HepG2 (cell line): ENCODE results near the gene LAMA5. TPM values are rescaled to one million over a fixed set of nuclear protein-coding genes. Genes with fewer than 3 reads are reported as not detected.

Source experiments
- CREBL2 ChIP-seq: sonication (generic); formaldehyde crosslinking; IDR thresholded peaks from 2 replicates; pipeline ENCODE4 v1.8.1; 2023; ENCODE audit warnings: missing genetic modification reagents, mild to moderate bottlenecking, borderline replicate concordance
- ELF1 ChIP-seq: sonication (generic); formaldehyde crosslinking; IDR thresholded peaks from 2 replicates; pipeline ENCODE4 v1.4.0; 2020; ENCODE audit warnings: missing genetic modification reagents
- MAZ ChIP-seq, 2 experiments: sonication (generic) in 1 of 2; formaldehyde crosslinking in 1 of 2; IDR thresholded peaks; 2 replicates each; pipeline versions ENCODE4 v1.5.0 to v1.6.1; 2012 to 2020; ENCODE audit warnings: low read depth in 2 of 2, mild to moderate bottlenecking in 2 of 2, borderline replicate concordance in 1 of 2, improper control_type of control experiment in 1 of 2, low read length in 1 of 2, missing genetic modification reagents in 1 of 2, moderate library complexity in 1 of 2
- NR2F1 ChIP-seq, 2 experiments: fragments of 450-650 bp in 1 of 2; formaldehyde crosslinking in 1 of 2; IDR thresholded peaks; 2 replicates each; pipeline versions ENCODE4 v1.5.0 to v1.6.1; 2016 to 2020; ENCODE audit warnings: mild to moderate bottlenecking in 1 of 2, missing compliant biosample characterization in 1 of 2, missing genetic modification reagents in 1 of 2, moderate library complexity in 1 of 2
- PBX2 ChIP-seq: IDR thresholded peaks from 2 replicates; pipeline ENCODE4 v1.6.1; 2016; ENCODE audit warnings: control low read depth
- PHF20 ChIP-seq: sonication (generic); formaldehyde crosslinking; IDR thresholded peaks from 2 replicates; pipeline ENCODE4 v1.5.0; 2020; ENCODE audit warnings: mild to moderate bottlenecking, missing genetic modification reagents
- PHF8 ChIP-seq: sonication (generic); formaldehyde crosslinking; IDR thresholded peaks from 2 replicates; pipeline ENCODE4 v1.5.0; 2020; ENCODE audit warnings: missing genetic modification reagents
- RERE ChIP-seq: IDR thresholded peaks from 2 replicates; pipeline ENCODE4 v1.6.1; 2016; ENCODE audit warnings: low read depth, missing genetic modification reagents, missing compliant biosample characterization
- ZMAT5 ChIP-seq: sonication (generic); formaldehyde crosslinking; IDR thresholded peaks from 2 replicates; pipeline ENCODE4 v1.5.0; 2020; ENCODE audit warnings: mild to moderate bottlenecking, low read depth, missing genetic modification reagents, borderline replicate concordance
- ZNF207 ChIP-seq: fragments of 450-650 bp; IDR thresholded peaks from 2 replicates; pipeline ENCODE4 v1.6.1; 2016; ENCODE audit warnings: antibody characterized with exemption, borderline replicate concordance
- ZNF720 ChIP-seq: sonication (generic); formaldehyde crosslinking; IDR thresholded peaks from 2 replicates; pipeline ENCODE4 v1.4.0; 2020; ENCODE audit warnings: missing genetic modification reagents
- polyA plus RNA-seq, 8 experiments: library from polyadenylated mRNA; depleted of rRNA in 3 of 8; stranded (reverse) in 7 of 8; unstranded in 1 of 8; fragments of >200 nt; fragmentation: Illumina TruSeq in 4 of 8; extraction: Trizol in 4 of 8; gene quantifications; 2 replicates each; pipeline versions ENCODE4 v1.2.1 to v1.2.3, GENCODE V29; 2011 to 2016; ENCODE audit warnings: low read depth in 4 of 8, missing spikeins in 1 of 8, mixed read lengths in 1 of 8; ENCODE audit not compliant: insufficient read depth in 1 of 8
- total RNA-seq, 5 experiments: library from RNA; depleted of rRNA; stranded (reverse); fragments of >200 nt; fragmentation: Illumina TruSeq; extraction: Trizol; gene quantifications; 2 replicates each; pipeline ENCODE4 v1.2.3, GENCODE V29; 2016; ENCODE audit warnings: low read depth in 1 of 5
- TF ChIP-seq, protein P1 (sequence below): IDR thresholded peaks from 2 replicates; pipeline ENCODE4 v1.6.1; 2018; ENCODE audit warnings: missing genetic modification reagents, mild to moderate bottlenecking, missing compliant biosample characterization
- TF ChIP-seq, protein P2 (sequence below): sonication (generic); formaldehyde crosslinking; conservative IDR thresholded peaks from 2 replicates; pipeline ENCODE4 v1.4.0; 2020; ENCODE audit warnings: missing genetic modification reagents

LAMA5 gene
- total and polyA plus RNA-seq, 2 of the 13 experiments (the other 11 are each of a cell fraction or from before 2014, with no cell fraction given): 21.0 to 44.7 TPM

- peak in 1 of 2 experiments; percentile 61; a peak in 2 of 4 replicates for TF ChIP-seq NR2F1 (CRISPR knock-in tag; IDR thresholded peaks at IDR 0.05)
- peak; percentile 98 for TF ChIP-seq MAZ (IDR thresholded peaks at IDR 0.05; ENCODE audit: borderline replicate concordance, low read depth, low read length)
- TF ChIP-seq MAZ (CRISPR knock-in tag; IDR thresholded peaks at IDR 0.05; ENCODE audit: low read depth): peak; percentile 95
- no peak for TF ChIP-seq ELF1 (CRISPR knock-in tag)
- TF ChIP-seq ZNF720 (CRISPR knock-in tag): no peak
- TF ChIP-seq CREBL2 (CRISPR knock-in tag): 0 out of 2 replicates have a peak, but pooled peaks have one; percentile 19
- TF ChIP-seq, protein P1, sequence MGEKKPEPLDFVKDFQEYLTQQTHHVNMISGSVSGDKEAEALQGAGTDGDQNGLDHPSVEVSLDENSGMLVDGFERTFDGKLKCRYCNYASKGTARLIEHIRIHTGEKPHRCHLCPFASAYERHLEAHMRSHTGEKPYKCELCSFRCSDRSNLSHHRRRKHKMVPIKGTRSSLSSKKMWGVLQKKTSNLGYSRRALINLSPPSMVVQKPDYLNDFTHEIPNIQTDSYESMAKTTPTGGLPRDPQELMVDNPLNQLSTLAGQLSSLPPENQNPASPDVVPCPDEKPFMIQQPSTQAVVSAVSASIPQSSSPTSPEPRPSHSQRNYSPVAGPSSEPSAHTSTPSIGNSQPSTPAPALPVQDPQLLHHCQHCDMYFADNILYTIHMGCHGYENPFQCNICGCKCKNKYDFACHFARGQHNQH (CRISPR knock-in tag): peak; percentile 74; the same call in 1 of the 2 replicates
- TF ChIP-seq PHF8: 0 out of 2 replicates have a peak, but pooled peaks have one; percentile 45
- TF ChIP-seq ZNF207: no peak
- TF ChIP-seq, protein P2, sequence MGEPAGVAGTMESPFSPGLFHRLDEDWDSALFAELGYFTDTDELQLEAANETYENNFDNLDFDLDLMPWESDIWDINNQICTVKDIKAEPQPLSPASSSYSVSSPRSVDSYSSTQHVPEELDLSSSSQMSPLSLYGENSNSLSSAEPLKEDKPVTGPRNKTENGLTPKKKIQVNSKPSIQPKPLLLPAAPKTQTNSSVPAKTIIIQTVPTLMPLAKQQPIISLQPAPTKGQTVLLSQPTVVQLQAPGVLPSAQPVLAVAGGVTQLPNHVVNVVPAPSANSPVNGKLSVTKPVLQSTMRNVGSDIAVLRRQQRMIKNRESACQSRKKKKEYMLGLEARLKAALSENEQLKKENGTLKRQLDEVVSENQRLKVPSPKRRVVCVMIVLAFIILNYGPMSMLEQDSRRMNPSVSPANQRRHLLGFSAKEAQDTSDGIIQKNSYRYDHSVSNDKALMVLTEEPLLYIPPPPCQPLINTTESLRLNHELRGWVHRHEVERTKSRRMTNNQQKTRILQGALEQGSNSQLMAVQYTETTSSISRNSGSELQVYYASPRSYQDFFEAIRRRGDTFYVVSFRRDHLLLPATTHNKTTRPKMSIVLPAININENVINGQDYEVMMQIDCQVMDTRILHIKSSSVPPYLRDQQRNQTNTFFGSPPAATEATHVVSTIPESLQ: no peak
- TF ChIP-seq ZMAT5 (CRISPR knock-in tag): 0 out of 2 replicates have a peak, but pooled peaks have one; percentile 33
- no peak for TF ChIP-seq RERE (CRISPR knock-in tag)
- no peak for TF ChIP-seq PHF20
- 0 out of 2 replicates have a peak, but pooled peaks have one; percentile 38 for TF ChIP-seq PBX2 (CRISPR knock-in tag)
Observed at GRCh38 chr20:62382306-62383198, 15.4 kb upstream of the LAMA5 start (continued).
